Activated CD8-positive, alpha-beta memory T cell treated with anti-CD3 and anti-CD28 coated beads, Interleukin-2, amount 10 ng/mL, durations not matched to agents 7 days and 5 days (primary cell): ENCODE results near the gene GPR21. TPM values are rescaled to one million over a fixed set of nuclear protein-coding genes. Genes with fewer than 3 reads are reported as not detected.

ENCODE experiments used
- ATAC-seq: fragments of 150-1000 bp; cut with Tn5 transposase; one replicate; pipeline ENCODE4 v1.10.0; 2021; ENCODE audit warnings: moderate library complexity
- CTCF ChIA-PET: fragments of 350-600 bp; sonication (Branson Sonifier 250); formaldehyde crosslinking; loops from one replicate; lab custom pipeline; 2021; ENCODE audit warnings: antibody characterized with exemption; lab: Charles Lee
- DNase-seq: peaks from one replicate; pipeline ENCODE4 v3.0.0-alpha.2; 2020
- H3K27ac Mint-ChIP-seq: one replicate; pipeline ENCODE4 v1.8.0; 2021; ENCODE audit warnings: mild to moderate bottlenecking, mixed read lengths
- H3K27me3 Mint-ChIP-seq: one replicate; pipeline ENCODE4 v1.8.0; 2021; ENCODE audit warnings: mixed read lengths
- H3K36me3 Mint-ChIP-seq: one replicate; pipeline ENCODE4 v1.8.0; 2021; ENCODE audit warnings: mild to moderate bottlenecking, mixed read lengths
- H3K4me1 Mint-ChIP-seq: one replicate; pipeline ENCODE4 v1.8.0; 2021; ENCODE audit warnings: mixed read lengths
- H3K4me3 Mint-ChIP-seq: one replicate; pipeline ENCODE4 v1.8.0; 2021; ENCODE audit warnings: mild to moderate bottlenecking, moderate library complexity, mixed read lengths
- H3K9me3 Mint-ChIP-seq: one replicate; pipeline ENCODE4 v1.8.0; 2022; ENCODE audit warnings: low read depth, mixed read lengths
- total RNA-seq, 2 experiments: library from RNA; stranded (reverse); gene quantifications; one replicate each; pipeline ENCODE4 v1.2.3, GENCODE V29; 2021

The GPR21 gene, protein sequence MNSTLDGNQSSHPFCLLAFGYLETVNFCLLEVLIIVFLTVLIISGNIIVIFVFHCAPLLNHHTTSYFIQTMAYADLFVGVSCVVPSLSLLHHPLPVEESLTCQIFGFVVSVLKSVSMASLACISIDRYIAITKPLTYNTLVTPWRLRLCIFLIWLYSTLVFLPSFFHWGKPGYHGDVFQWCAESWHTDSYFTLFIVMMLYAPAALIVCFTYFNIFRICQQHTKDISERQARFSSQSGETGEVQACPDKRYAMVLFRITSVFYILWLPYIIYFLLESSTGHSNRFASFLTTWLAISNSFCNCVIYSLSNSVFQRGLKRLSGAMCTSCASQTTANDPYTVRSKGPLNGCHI
- total RNA-seq, result 1 to 10 TPM in 1 of 2 experiments, under 1 TPM in 1; 0.37 to 1.2 TPM

DNA sequence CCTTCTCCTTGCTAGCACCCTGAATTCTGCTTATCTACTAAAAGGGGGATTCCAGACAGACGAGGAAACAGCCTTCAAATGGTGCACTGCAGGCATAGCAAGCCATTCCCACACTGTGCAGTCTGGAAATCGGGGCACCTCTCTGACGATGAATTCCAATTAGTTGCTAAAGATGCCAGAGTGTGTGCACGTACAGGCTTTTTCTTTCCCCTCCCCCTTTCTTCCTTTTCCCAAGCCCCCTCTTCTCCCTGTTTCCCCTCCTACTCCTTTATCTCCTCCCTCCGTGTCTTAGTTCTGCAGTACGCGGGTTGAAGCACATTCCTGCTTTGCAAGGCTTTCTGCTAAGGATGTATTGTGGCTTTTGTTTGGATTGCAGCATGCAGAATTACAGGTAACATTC, at the start of gene GPR21:
Gene GPR21 (plus strand): TSS at position 316 of the 400 bp plus-strand sequence. CDS start 900 bp downstream, outside the sequence.
- CTCF ChIA-PET, result no interaction called here
- Mint-ChIP-seq H3K4me1 (no peaks in the 10 kb centered on the region), H3K27me3 (no peaks in the 10 kb centered on the region), H3K9me3 (no peaks in the 10 kb centered on the region), H3K4me3 (no peak within 1 kb of the TSS), H3K36me3 (peaks cover 8% of the 10 kb centered on the region), H3K27ac (no peak within 1 kb of the TSS)
- DNase-seq, result no peak
- no peak for ATAC-seq

DNA sequence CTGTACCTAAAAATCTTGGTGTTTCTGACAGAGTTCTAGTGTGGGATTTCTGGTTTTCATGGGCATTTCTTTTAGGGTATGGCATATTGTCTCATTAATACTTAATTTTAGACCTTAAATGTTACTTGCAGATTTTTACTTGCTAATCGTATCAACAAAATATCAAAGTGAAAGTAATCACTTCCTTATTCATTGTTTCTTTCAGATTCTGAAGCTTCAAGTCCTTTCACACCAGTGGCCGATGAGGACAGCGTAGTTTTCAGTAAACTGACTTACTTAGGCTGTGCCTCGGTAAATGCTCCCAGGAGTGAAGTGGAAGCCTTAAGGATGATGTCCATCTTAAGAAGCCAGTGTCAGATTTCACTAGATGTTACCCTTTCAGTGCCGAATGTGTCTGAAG, 47.5 kb upstream of the GPR21 start:
- H3K27ac Mint-ChIP-seq, result no peak overlapping the region

DNA sequence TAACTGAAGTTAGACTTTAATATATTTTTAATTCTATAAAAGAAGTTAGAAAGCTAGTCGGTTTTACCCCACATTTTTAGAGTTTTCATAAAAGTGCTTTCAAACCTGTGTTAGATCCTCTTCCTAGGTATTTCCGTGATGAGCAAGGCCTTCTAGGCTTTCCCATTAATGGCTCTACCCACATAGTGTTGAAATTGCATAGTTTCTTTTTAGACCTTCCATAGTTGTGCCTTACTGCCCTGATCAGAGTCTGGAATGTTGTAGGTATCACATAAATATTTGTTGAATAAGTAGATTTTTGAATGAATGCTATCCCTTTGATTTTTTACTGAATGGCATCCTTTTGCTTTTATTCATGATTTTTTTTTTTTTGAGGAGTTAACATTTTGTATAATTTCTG, 45.3 kb upstream of the GPR21 start:
- ATAC-seq (no peak), DNase-seq (no peak)
- no peak overlapping the region for H3K4me3 Mint-ChIP-seq
- no peaks in the 10 kb centered on the region for H3K27me3 Mint-ChIP-seq
- peaks cover 7% of the 10 kb centered on the region for H3K4me1 Mint-ChIP-seq
- no peaks in the 10 kb centered on the region for H3K9me3 Mint-ChIP-seq
- CTCF ChIA-PET, result interaction anchor here (0.7 kb wide), 1 partner anchor 362 kb away, joined by 3 read pairs; no protein-coding TSS in a partner anchor
- H3K36me3 Mint-ChIP-seq, result peaks cover 3% of the 10 kb centered on the region
- H3K27ac Mint-ChIP-seq, result no peak overlapping the region

More for the DNA sequence above, 47.5 kb upstream of the GPR21 start:
- H3K36me3 Mint-ChIP-seq, result peaks cover 3% of the 10 kb centered on the region
- no peaks in the 10 kb centered on the region for H3K27me3 Mint-ChIP-seq
- H3K4me3 Mint-ChIP-seq, result no peak overlapping the region
- CTCF ChIA-PET, result no interaction called here
- no peaks in the 10 kb centered on the region for H3K9me3 Mint-ChIP-seq
- ATAC-seq (no peak), DNase-seq (no peak)
- peaks cover 4% of the 10 kb centered on the region for H3K4me1 Mint-ChIP-seq

DNA sequence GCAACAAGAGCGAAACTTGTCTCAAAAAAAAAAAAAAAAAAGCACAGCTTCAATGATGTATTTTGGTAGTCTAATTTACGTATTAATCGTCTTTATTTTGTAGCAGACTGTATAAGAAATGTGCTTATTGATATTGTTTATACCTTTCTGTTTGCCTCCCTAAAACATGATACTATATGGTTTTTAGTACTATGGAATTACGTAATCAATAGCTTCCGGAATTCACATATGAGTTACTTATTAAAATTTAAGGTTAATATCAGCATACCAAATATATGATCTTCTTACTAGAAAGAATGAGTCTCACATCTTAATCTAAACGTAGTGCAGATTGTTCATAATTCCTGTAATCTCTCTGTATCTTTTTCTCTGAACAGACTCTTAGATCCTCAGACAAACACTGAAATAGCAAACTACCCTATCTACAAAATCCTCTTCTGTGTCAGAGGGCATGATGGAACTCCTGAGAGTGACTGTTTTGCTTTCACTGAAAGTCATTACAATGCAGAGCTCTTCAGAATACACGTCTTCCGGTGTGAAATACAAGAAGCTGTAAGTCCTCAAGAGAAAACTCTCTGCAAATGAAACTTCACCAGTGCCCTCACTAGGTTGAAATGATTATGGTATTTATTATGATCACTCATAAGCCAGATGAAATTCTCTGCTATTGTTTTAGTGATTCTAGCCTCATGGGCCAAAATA, 44.4 kb upstream of the GPR21 start:
- Mint-ChIP-seq H3K36me3 (peaks cover 3% of the 10 kb centered on the region), H3K27me3 (no peaks in the 10 kb centered on the region), H3K9me3 (no peaks in the 10 kb centered on the region), H3K4me1 (peaks cover 7% of the 10 kb centered on the region), H3K27ac (peak overlapping the region; percentile 29), H3K4me3 (no peak overlapping the region)
- no peak for DNase-seq
- ATAC-seq, result peak; percentile 59
- CTCF ChIA-PET, result interaction anchor here (0.7 to 1.4 kb wide), 3 partner anchors 19 to 361 kb away, joined by 3 read pairs; no protein-coding TSS in a partner anchor

DNA sequence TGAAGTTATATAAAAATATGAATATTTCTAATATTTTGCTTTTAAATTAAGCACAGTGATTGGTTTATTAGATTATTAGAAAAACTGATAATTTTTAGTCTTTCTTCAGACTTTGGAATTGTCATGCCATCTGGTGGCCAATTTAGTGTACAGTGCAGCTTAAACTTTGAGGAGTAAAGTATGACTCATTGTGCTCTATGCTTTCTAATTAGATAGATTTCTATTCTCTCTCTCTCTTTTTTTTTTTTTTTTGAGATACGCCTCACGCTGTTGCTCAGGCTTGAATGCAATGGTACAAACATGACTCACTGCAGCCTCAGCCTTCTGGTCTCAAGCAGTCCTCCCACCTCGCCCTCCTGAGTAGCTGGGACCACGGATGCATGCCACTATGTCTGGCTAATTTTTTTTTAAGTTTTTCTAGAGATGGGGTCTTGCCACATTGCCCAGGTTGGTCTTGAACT, 42.1 kb upstream of the GPR21 start:
- H3K27me3 Mint-ChIP-seq, result no peaks in the 10 kb centered on the region
- H3K4me1 Mint-ChIP-seq, result peaks cover 7% of the 10 kb centered on the region
- H3K4me3 Mint-ChIP-seq, result no peak overlapping the region
- H3K9me3 Mint-ChIP-seq, result no peaks in the 10 kb centered on the region
- DNase-seq (peak; percentile 51), ATAC-seq (peak; percentile 86)
- no peaks in the 10 kb centered on the region for H3K36me3 Mint-ChIP-seq
- CTCF ChIA-PET, result interaction anchor here (0.7 to 2.2 kb wide), 13 partner anchors 17 to 528 kb away, joined by 3 to 18 read pairs (median 3); partner anchors contain the start of genes ZBTB26 and ZBTB6
- no peak overlapping the region for H3K27ac Mint-ChIP-seq

DNA sequence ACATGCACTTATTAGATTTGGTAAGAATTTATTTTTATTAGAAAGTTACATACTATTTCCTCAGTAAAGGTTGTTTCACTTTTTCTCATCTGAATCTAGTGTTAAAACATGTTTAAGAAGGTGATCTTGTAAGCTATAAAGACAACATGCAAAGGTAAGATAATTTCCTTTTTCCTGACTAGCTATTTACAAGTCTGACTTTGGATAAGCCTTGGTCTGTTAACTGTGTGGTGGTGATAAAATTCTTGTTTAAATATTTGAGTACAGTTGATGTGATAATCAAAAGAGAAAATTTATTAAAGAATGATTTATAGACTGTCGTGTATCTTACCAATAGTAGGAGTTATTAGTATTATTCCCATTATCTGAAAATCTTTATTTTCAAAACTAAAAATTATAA, 36.9 kb upstream of the GPR21 start:
- DNase-seq (no peak), ATAC-seq (no peak)
- peaks cover 6% of the 10 kb centered on the region for H3K4me1 Mint-ChIP-seq
- peaks cover 14% of the 10 kb centered on the region for H3K36me3 Mint-ChIP-seq
- no peaks in the 10 kb centered on the region for H3K9me3 Mint-ChIP-seq
- H3K27ac Mint-ChIP-seq, result no peak overlapping the region
- H3K27me3 Mint-ChIP-seq, result no peaks in the 10 kb centered on the region
- no peak overlapping the region for H3K4me3 Mint-ChIP-seq
- CTCF ChIA-PET, result interaction anchor here (2.7 kb wide), 1 partner anchor 353 kb away, joined by 10 read pairs; no protein-coding TSS in a partner anchor

DNA sequence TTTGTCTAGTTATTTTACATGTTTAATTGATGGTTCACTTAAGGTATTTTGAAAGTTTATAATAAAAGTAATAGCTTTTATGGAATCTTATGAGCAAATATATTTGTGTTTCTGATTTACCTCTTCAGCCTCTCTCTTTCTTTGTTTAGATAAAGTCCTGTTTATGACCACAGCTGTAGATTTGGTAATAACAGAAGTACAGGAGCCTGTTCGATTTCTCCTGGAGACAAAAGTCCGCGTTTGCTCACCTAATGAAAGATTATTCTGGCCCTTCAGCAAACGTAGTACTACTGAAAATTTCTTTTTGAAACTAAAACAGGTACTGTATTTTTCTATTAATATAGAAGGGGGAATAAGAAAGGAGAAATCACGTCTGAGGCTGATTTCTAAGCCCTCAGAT, 35.0 kb upstream of the GPR21 start:
- no peak overlapping the region for H3K4me3 Mint-ChIP-seq
- peaks cover 16% of the 10 kb centered on the region for H3K36me3 Mint-ChIP-seq
- no peak overlapping the region for H3K27ac Mint-ChIP-seq
- DNase-seq, result no peak
- ATAC-seq, result no peak
- no peaks in the 10 kb centered on the region for H3K9me3 Mint-ChIP-seq
- peaks cover 5% of the 10 kb centered on the region for H3K4me1 Mint-ChIP-seq
- CTCF ChIA-PET, result interaction anchor here (1.4 kb wide), 1 partner anchor 163 kb away, joined by 3 read pairs; no protein-coding TSS in a partner anchor
- no peaks in the 10 kb centered on the region for H3K27me3 Mint-ChIP-seq

DNA sequence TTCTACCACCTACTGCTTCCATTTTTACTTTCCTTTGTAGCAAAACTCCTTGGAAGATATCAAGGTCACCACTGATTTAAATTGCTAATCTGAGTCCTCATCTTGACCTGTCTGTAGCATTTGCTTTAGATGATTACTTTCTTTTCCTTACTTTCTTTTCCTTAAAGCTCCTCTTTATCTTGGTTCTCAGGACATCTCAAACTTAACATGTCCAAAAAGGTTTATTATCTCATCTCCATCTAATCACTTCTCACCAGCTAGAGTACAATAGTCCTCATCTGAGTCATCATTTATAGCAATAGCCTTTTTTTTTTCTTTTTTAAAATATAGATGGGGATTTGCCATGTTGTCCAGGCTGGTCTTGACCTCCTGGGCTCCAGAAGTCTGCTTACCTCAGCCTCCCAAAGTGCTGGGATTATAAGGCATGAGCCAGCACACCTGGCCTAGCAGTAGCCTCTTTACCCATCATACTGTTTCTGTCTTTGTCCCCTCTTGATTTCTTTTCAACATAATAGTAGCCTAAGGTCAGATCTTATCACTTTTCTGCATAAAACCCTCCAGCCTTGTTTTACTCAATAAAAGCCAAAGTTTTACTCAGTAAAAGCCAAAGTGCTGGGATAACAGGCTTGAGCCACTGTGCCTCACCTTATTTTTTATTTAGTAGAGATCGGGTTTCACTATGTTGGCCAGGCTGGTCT, 32.9 kb upstream of the GPR21 start:
- Mint-ChIP-seq H3K4me1 (peaks cover 5% of the 10 kb centered on the region), H3K36me3 (peaks cover 18% of the 10 kb centered on the region), H3K27me3 (no peaks in the 10 kb centered on the region), H3K27ac (no peak overlapping the region), H3K9me3 (no peaks in the 10 kb centered on the region), H3K4me3 (no peak overlapping the region)
- DNase-seq (no peak), ATAC-seq (no peak)
- CTCF ChIA-PET, result interaction anchor here (0.8 to 0.9 kb wide), 2 partner anchors 53 to 181 kb away, joined by 3 read pairs; no protein-coding TSS in a partner anchor

DNA sequence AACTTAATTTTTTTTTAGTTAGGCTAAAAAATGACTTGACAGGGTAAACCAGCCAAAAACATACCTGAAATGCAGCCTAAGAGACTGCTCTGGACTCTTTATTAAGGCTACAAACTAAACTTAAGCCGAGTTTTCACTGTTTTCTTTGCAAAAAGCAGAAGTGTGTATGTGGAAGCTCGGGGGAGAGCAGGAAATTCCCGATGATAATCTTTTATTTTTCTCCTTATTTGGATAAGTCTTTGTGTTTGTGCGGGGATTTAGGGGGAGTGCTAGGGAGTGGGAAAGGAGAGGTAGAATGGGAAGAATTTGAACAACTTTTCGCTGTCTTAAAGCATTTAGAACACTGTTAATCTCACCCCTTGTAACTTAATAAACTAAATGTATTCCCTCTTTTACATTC, 30.7 kb upstream of the GPR21 start:
- H3K4me3 Mint-ChIP-seq, result no peak overlapping the region
- peaks cover 14% of the 10 kb centered on the region for H3K36me3 Mint-ChIP-seq
- DNase-seq, result no peak
- peaks cover 5% of the 10 kb centered on the region for H3K4me1 Mint-ChIP-seq
- no peaks in the 10 kb centered on the region for H3K9me3 Mint-ChIP-seq
- CTCF ChIA-PET, result no interaction called here
- H3K27me3 Mint-ChIP-seq, result no peaks in the 10 kb centered on the region
- no peak overlapping the region for H3K27ac Mint-ChIP-seq
- no peak for ATAC-seq

DNA sequence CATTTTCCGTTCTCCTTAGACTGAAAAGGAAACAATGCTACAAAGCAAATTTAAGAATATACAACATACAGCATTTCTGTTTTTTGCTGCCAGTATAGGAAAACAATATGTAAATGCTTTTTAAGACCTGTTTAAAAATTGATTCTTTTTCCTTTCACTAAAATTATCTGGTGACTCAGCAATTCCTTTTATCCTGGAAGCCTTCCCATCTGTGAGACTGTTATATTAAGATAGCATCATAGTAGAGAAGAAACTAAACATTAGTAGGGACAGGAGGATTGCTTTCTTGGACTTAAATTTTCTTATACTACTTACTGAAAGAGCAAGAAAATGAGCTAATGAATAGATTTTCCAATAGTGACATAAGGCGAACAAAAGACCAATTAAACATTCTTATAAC, 30.0 kb upstream of the GPR21 start:
- Mint-ChIP-seq H3K27me3 (no peaks in the 10 kb centered on the region), H3K27ac (no peak overlapping the region), H3K36me3 (peaks cover 14% of the 10 kb centered on the region), H3K4me3 (no peak overlapping the region), H3K4me1 (peaks cover 5% of the 10 kb centered on the region), H3K9me3 (no peaks in the 10 kb centered on the region)
- ATAC-seq, result no peak
- CTCF ChIA-PET, result no interaction called here
- no peak for DNase-seq

DNA sequence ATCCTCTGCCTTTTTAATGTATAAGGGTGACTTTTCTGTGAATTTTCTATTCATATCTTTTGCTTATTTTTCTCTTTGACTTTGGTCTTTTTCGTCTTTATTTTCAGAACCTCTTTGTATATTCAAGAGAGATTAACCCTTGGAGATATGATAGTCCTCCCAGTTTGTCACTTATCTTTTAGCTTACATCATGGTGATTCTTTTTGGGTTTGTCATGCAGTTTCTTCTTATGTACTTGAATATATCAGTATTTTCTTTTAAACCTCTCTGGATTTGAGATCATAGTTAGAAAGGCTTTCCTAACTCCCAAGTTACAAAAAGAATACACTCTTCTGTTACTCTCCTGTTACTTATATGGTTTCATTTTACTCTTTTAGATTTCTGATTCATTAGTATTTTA, 27.5 kb upstream of the GPR21 start:
- Mint-ChIP-seq H3K36me3 (peaks cover 7% of the 10 kb centered on the region), H3K4me1 (no peaks in the 10 kb centered on the region), H3K27ac (no peak overlapping the region), H3K9me3 (no peaks in the 10 kb centered on the region), H3K4me3 (no peak overlapping the region), H3K27me3 (no peaks in the 10 kb centered on the region)
- CTCF ChIA-PET, result interaction anchor here (1.3 kb wide), 1 partner anchor 170 kb away, joined by 4 read pairs; no protein-coding TSS in a partner anchor
- no peak for DNase-seq
- ATAC-seq, result no peak

DNA sequence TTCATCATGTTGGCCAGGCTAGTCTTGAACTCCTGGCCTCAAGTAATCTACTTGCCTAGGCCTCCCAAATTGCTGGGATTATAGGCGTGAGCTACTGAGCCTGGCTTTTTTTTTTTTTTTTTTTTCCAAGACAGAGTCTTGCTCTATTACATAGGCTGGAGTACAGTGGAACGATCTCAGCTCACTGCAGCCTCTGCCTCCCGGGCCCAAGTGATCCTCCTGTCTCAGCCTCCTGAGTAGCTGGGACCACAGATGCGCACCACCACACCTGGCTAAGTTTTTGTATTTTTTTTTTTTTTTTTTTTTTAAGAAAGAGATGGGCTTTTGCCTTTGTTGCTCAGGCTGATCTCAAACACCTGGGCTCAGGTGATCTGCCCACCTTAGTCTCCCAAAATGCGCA, 26.2 kb upstream of the GPR21 start:
- Mint-ChIP-seq H3K4me3 (no peak overlapping the region), H3K9me3 (no peaks in the 10 kb centered on the region), H3K27ac (no peak overlapping the region), H3K27me3 (no peaks in the 10 kb centered on the region), H3K36me3 (peaks cover 20% of the 10 kb centered on the region), H3K4me1 (no peaks in the 10 kb centered on the region)
- DNase-seq, result no peak
- ATAC-seq, result no peak
- CTCF ChIA-PET, result interaction anchor here (1.2 kb wide), 1 partner anchor 9 kb away, joined by 4 read pairs; no protein-coding TSS in a partner anchor

DNA sequence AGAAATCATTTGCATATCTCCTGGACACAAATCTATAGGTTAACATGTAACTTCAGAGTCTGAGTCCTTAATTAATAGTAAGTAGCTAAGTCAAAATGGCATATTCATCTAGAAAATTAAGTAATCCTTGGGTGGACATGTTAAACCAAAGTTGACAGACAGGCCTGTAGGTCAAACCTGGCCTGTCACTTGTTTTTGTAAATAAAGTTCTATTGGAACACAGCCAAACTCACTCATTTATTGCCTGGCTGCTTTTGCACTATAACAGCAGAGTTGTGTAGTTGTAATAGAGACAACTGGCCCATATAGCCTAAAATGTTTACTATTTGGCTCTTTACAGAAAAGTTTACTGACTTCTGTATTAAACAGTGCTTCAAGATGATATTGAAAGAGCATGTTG, 24.6 kb upstream of the GPR21 start:
- no peaks in the 10 kb centered on the region for H3K9me3 Mint-ChIP-seq
- H3K4me3 Mint-ChIP-seq, result no peak overlapping the region
- no peaks in the 10 kb centered on the region for H3K27me3 Mint-ChIP-seq
- no peaks in the 10 kb centered on the region for H3K4me1 Mint-ChIP-seq
- DNase-seq (no peak), ATAC-seq (no peak)
- peaks cover 30% of the 10 kb centered on the region for H3K36me3 Mint-ChIP-seq
- CTCF ChIA-PET, result interaction anchor here (0.9 kb wide), 1 partner anchor 11 kb away, joined by 3 read pairs; no protein-coding TSS in a partner anchor
- no peak overlapping the region for H3K27ac Mint-ChIP-seq
